IPS-18a (cell line): Measurements from ENCODE around the gene MACROD2.
"Not testable (repeated sequence)": the region's sequence is repeated elsewhere in the genome, so short reads cannot be mapped to it uniquely, and the experiment has no call there.

Experiments
- H3K27ac ChIP-seq: one replicate; pipeline ENCODE4 v1.5.1; 2013; ENCODE audit warnings: low read length
- H3K27me3 ChIP-seq: one replicate; pipeline ENCODE4 v1.6.1; 2013; ENCODE audit warnings: mild to moderate bottlenecking, low read length; ENCODE audit not compliant: control insufficient read depth, insufficient read depth
- H3K36me3 ChIP-seq: one replicate; pipeline ENCODE4 v1.6.1; 2013; ENCODE audit warnings: low read depth, low read length; ENCODE audit not compliant: control insufficient read depth
- H3K4me1 ChIP-seq: one replicate; pipeline ENCODE4 v1.6.1; 2013; ENCODE audit warnings: low read depth, low read length; ENCODE audit not compliant: control insufficient read depth
- H3K4me3 ChIP-seq: one replicate; pipeline ENCODE4 v1.5.1; 2013; ENCODE audit warnings: low read length
- H3K9ac ChIP-seq: one replicate; pipeline ENCODE4 v1.6.1; 2013; ENCODE audit warnings: mild to moderate bottlenecking, low read length, moderate library complexity
- H3K9me3 ChIP-seq: one replicate; pipeline ENCODE4 v1.6.1; 2013; ENCODE audit warnings: low read depth, low read length; ENCODE audit not compliant: control insufficient read depth

MACROD2 gene

DNA sequence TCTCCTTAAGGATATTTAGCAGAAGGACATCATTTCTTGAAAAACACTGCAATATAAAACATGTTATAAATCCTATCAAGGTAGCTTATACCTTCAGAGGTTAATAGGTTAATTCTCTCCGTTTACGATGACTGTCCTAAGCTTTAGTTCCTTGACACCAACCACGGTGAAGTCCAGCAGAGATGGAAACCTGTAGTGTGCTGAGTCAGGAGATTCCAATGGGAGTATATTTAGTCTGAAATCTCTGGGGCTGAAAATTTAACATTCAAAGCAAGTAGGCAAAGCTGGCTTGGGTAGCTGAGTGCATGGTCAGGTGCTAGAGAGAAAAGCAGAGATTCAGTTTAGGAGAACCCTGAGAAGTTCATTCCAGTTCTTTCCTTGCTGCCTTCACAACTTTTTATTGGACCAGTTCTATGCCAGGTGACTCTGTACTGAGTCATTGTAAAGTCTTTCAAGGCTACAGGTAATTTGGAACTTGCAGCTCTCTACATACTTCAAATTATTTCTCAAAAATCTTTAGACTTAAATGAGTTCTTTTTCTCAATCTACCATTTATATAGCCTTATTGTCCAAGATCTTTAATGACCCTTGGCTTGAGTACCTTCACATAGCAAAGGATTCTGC is 1351.5 kb downstream of the MACROD2 start:
- no peaks in the 10 kb centered on the region for H3K4me1 ChIP-seq
- H3K9me3 ChIP-seq = peaks cover 5% of the 10 kb centered on the region
- no peaks in the 10 kb centered on the region for H3K27me3 ChIP-seq
- no peaks in the 10 kb centered on the region for H3K36me3 ChIP-seq
- H3K4me3 ChIP-seq = no peak overlapping the region
- no peak overlapping the region for H3K9ac ChIP-seq
- no peak overlapping the region for H3K27ac ChIP-seq

DNA sequence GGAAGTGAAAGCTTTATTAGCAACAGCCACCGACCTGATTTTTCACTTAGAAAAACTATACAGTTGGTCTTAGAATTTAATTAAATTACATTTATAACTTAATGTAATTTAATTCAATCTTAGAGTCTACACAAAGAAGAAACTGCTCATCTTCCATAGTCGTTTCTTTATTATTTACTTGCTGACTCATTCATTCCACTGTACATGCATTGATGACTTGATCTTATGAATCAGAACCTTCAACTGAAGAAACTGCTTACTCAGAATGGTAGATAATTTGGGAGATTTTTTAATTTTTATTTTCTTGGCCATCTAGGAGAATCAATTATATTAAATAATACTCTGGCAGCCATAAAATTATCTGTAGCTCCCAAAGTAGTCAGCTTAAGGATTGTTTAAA is 1363.7 kb downstream of the MACROD2 start:
- no peak overlapping the region for H3K27ac ChIP-seq
- no peaks in the 10 kb centered on the region for H3K4me1 ChIP-seq
- no peaks in the 10 kb centered on the region for H3K9me3 ChIP-seq
- H3K36me3 ChIP-seq = no peaks in the 10 kb centered on the region
- no peak overlapping the region for H3K4me3 ChIP-seq
- H3K27me3 ChIP-seq = no peaks in the 10 kb centered on the region
- H3K9ac ChIP-seq = no peak overlapping the region

DNA sequence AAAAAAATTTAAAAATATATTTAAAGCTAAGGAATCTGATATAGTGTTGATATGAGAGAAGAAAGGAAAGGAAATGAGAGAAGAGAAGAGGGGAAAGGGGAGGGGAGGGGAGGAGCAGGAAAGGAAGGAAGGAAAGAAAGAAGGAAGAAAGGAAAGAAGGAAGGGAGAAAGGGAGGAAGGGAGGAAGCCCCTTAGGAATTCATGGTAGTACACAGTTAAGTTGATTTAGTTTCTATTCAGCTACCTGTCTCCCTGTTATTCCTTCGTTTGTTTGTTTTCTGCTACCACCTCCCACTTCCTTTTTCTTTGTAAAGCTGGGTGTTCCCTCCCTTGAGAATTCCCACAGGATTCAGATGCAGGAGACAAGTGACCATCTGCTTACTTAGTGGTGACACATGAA is 1367.5 kb downstream of the MACROD2 start:
- no peak overlapping the region for H3K27ac ChIP-seq
- H3K4me3 ChIP-seq = no peak overlapping the region
- no peaks in the 10 kb centered on the region for H3K36me3 ChIP-seq
- no peaks in the 10 kb centered on the region for H3K9me3 ChIP-seq
- no peaks in the 10 kb centered on the region for H3K4me1 ChIP-seq
- H3K27me3 ChIP-seq = no peaks in the 10 kb centered on the region
- H3K9ac ChIP-seq = no peak overlapping the region

DNA sequence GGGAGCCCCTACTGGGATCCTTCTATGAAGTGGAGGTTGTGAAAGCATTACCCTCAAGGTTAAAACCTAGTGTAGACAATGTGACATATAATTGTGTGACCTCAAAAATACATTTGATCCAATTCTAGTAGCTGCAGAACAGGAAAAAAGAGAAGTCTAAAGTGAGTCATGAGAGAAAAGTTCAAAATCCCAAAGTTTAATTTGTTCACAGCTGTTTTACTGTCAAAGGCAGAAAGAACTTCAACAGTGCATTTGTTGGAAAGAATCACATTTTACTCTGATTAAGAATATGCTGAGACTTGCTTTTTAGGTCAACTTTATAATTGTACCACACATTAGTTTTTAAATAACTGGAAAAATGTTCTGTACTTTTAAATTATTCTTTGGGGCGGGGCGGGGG is 1369.5 kb downstream of the MACROD2 start:
- Histone ChIP-seq H3K36me3 (no peaks in the 10 kb centered on the region), H3K4me3 (no peak overlapping the region), H3K27ac (no peak overlapping the region), H3K9me3 (no peaks in the 10 kb centered on the region), H3K4me1 (no peaks in the 10 kb centered on the region), H3K9ac (no peak overlapping the region), H3K27me3 (no peaks in the 10 kb centered on the region)

DNA sequence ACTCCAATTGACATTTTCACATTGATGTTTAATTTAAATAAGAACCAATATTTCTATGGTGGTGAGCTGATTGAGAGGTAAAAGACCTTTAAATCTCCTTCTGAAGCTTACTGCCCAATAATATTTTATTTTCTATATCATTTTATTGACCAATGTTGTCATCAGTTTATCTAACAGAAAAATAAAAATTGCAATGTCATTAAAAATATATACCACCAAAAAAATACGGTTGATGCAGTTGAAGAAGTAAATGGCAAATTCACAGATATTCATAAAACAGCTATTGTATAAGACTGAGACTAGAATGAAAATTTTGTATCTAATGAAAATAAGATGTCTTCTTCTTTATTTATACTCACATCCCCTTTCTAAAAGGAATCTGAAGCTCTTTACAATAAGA is 1375.1 kb downstream of the MACROD2 start:
- Histone ChIP-seq H3K4me3 (no peak overlapping the region), H3K9ac (no peak overlapping the region), H3K9me3 (no peaks in the 10 kb centered on the region), H3K36me3 (no peaks in the 10 kb centered on the region), H3K4me1 (peaks cover 4% of the 10 kb centered on the region), H3K27me3 (no peaks in the 10 kb centered on the region), H3K27ac (no peak overlapping the region)

DNA sequence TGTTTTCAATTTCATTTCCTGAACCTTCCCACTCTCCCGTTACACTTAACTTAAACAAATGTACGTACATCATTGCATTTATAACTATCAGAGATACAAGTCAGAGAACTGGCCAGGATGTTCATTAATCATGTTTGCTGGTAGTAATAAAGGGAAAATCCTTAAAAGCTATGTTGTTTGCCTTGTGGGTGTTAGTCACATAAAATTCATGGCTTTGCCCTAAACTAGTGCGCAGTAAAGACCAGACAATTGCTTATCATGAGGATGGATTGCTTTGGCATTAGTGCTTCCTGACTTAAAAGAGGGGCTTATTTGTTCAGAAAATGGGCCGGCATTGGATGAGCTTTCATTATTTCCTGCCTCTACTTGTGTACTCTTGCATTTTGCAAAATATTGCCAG is 1379.4 kb downstream of the MACROD2 start:
- H3K4me1 ChIP-seq = peaks cover 4% of the 10 kb centered on the region
- no peak overlapping the region for H3K4me3 ChIP-seq
- H3K27ac ChIP-seq = no peak overlapping the region
- H3K9me3 ChIP-seq = no peaks in the 10 kb centered on the region
- no peak overlapping the region for H3K9ac ChIP-seq
- H3K27me3 ChIP-seq = no peaks in the 10 kb centered on the region
- no peaks in the 10 kb centered on the region for H3K36me3 ChIP-seq

DNA sequence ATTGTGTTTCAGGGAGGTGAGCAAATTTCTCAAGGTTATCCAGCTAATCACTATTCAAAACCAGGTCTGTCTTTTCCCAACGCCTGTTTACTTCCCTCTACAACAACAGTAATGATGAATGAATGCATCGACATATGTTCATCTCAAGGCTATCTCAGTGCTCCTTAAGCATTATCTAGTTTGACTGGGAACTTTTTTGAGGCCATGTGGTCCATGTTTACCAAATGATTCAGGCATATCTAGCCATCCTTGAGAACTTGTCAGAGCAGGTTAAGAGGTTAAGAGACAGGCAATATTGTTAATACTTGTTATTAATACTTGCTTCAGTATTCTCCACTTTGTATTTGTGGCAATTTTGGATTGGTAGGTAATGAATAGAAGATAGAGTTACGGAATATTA is 1380.5 kb downstream of the MACROD2 start:
- Histone ChIP-seq H3K4me1 (peaks cover 4% of the 10 kb centered on the region), H3K9me3 (no peaks in the 10 kb centered on the region), H3K4me3 (no peak overlapping the region), H3K9ac (no peak overlapping the region), H3K27me3 (no peaks in the 10 kb centered on the region), H3K36me3 (no peaks in the 10 kb centered on the region), H3K27ac (no peak overlapping the region)

DNA sequence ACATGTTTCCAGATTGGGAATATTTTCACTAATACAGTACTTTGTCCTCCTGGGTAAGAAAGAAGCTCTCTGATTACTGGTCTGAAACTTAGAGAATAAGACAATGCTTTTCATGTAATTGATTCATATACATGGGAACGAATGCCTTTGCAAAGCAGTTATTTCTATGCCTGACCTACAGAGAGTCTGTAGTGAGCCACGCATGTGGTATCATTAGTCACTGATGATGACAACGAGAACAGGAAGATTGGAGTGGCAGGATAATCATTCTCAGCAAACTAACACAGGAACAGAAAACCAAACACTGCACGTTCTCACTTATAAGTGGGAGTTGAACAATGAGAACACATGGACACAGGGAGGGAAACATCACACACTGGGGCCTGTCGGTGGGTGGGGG is 1382.3 kb downstream of the MACROD2 start:
- not testable (repeated sequence) for H3K9ac ChIP-seq, H3K36me3 ChIP-seq, H3K9me3 ChIP-seq, H3K27ac ChIP-seq, H3K27me3 ChIP-seq, H3K4me1 ChIP-seq, H3K4me3 ChIP-seq

DNA sequence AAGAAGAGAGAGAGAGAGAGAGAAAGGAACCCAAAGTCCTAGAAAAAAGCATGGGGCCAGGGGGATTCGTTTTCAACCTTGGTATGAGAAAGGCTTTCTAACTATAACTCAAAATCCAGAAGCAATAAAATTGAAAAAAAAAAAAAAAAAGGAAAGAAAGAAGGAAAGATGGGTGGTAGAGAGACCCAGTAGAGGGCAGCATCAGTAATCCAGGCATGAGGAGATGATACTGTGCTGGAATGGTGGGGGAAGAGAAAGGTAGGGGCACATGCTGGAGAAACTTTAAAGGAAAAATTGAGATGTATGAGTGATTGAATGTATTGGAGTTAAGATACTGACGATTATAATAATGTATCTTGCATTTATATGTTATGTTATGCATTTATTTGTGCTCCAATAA is 1382.8 kb downstream of the MACROD2 start:
- H3K36me3 ChIP-seq = no peaks in the 10 kb centered on the region
- no peak overlapping the region for H3K27ac ChIP-seq
- no peak overlapping the region for H3K4me3 ChIP-seq
- no peak overlapping the region for H3K9ac ChIP-seq
- H3K27me3 ChIP-seq = no peaks in the 10 kb centered on the region
- H3K4me1 ChIP-seq = no peaks in the 10 kb centered on the region
- H3K9me3 ChIP-seq = no peaks in the 10 kb centered on the region

DNA sequence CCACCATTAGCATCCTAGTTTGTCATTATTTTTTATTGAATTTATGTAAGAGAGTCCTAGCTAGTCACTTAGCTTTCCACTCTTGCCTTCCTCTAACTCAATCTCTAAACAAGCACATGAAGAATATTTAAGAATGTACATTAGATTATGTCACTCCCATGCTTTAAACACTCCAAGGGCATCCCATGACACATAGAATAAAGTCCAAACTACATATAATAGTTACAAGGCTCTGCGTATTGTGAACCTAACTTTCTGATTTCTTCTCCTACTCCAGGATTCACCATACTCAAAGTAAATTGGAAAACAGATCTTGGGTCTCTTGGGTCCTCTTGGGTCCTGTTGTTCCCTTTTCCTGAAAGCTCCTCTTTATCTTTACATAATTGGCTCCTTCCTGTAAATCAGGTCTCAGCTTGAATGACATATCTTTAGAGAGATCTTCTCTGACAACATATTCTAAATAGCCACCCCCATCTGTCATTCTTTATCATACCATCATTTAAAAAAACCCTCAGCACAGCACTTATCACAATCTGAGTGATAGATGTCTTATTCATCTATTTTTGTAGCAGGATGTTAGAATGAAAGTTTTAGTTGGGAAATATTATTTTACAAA is 1384.5 kb downstream of the MACROD2 start:
- Histone ChIP-seq H3K27me3 (no peaks in the 10 kb centered on the region), H3K27ac (no peak overlapping the region), H3K4me1 (no peaks in the 10 kb centered on the region), H3K9ac (no peak overlapping the region), H3K36me3 (no peaks in the 10 kb centered on the region), H3K9me3 (no peaks in the 10 kb centered on the region), H3K4me3 (no peak overlapping the region)

DNA sequence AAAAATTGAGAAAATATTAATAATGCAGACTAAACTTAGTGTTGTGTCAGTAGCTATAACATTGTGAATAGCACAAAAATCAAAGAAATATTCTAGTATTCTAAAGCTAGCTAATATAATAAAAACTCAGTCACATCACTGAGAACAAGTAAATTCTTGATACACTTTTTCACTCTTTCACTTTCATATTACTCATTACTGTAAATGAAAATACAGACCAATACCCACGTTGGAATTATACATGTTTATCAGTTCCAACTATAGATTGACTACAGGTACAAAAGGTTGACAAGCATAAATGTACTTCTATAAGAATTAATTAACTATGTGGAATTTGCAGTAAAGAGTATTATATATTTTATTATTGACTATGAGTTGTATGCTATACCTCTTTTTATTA is 1385.5 kb downstream of the MACROD2 start:
- H3K9me3 ChIP-seq = no peaks in the 10 kb centered on the region
- no peak overlapping the region for H3K9ac ChIP-seq
- no peak overlapping the region for H3K4me3 ChIP-seq
- H3K36me3 ChIP-seq = no peaks in the 10 kb centered on the region
- no peaks in the 10 kb centered on the region for H3K27me3 ChIP-seq
- no peak overlapping the region for H3K27ac ChIP-seq
- H3K4me1 ChIP-seq = no peaks in the 10 kb centered on the region

DNA sequence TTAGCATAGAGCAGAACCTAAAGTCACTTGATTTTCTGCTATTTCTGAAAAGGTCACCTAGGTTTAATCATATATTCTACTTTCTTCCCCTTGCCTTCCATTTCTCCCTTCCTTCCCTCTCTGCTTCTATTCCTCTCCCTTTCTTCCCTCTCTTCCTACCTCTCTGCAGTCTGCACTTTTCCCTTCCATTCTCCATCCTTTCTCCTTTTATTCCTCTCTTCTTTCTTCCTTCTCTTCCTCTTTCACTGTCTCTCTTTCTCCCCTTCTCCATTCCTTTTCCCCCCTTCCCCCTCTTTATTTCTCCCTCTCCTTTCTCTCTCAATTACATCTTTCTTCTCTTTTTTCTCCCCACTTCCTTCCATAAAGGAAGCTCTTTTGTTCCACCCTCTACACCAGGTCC is 1391.9 kb downstream of the MACROD2 start:
- Histone ChIP-seq H3K4me1 (no peaks in the 10 kb centered on the region), H3K9me3 (no peaks in the 10 kb centered on the region), H3K4me3 (no peak overlapping the region), H3K27me3 (no peaks in the 10 kb centered on the region), H3K9ac (no peak overlapping the region), H3K27ac (no peak overlapping the region), H3K36me3 (no peaks in the 10 kb centered on the region)
